Measurements from ENCODE around the gene GPATCH4.
"Not testable (repeated sequence)": the region's sequence is repeated elsewhere in the genome, so short reads cannot be mapped to it uniquely, and the experiment has no call there.

Gene GPATCH4

GRCh38 chr1:156594190-156594589 is 7.1 kb downstream of the GPATCH4 start:
- DNase-seq, result no peak

GRCh38 chr1:156593661-156593989 is 7.7 kb downstream of the GPATCH4 start:
- DNase-seq, result no peak

GRCh38 chr1:156592910-156593660 is 8.2 kb downstream of the GPATCH4 start:
- peak; percentile 98 for DNase-seq

GRCh38 chr1:156592158-156592909 is 8.9 kb downstream of the GPATCH4 start:
- no peak for DNase-seq

- DNase-seq, result peak; percentile 81
Measured at GRCh38 chr1:156591432-156592157, 9.7 kb downstream of the GPATCH4 start, which contains the start of gene NAXE. NAXE (plus strand) TSS chr1:156591776; CDS start chr1:156591805, 29 bp downstream.

GRCh38 chr1:156591181-156591431 is 10.2 kb downstream of the GPATCH4 start:
- peak; percentile 81 for DNase-seq

- no peak for DNase-seq
Measured at GRCh38 chr1:156590326-156591180, 10.7 kb downstream of the GPATCH4 start.

GRCh38 chr1:156589546-156589945 is 11.7 kb downstream of the GPATCH4 start:
- no peak for DNase-seq

- not testable (repeated sequence) for DNase-seq
Measured at GRCh38 chr1:156587927-156588326, 13.4 kb downstream of the GPATCH4 start.

- no peak for DNase-seq
Measured at GRCh38 chr1:156586892-156587477, 14.3 kb downstream of the GPATCH4 start.

- no peak for DNase-seq
Measured at GRCh38 chr1:156586323-156586722, 15.0 kb downstream of the GPATCH4 start.

- DNase-seq, result no peak
Measured at GRCh38 chr1:156584813-156585212, 16.5 kb downstream of the GPATCH4 start.

GRCh38 chr1:156583821-156584622 is 17.3 kb downstream of the GPATCH4 start:
- DNase-seq, result peak; percentile 68

- DNase-seq, result peak; percentile 63
Measured at GRCh38 chr1:156582388-156583017, 18.8 kb downstream of the GPATCH4 start.

- DNase-seq, result peak; percentile 84
Measured at GRCh38 chr1:156581661-156582387, 19.5 kb downstream of the GPATCH4 start.

GRCh38 chr1:156579472-156579871 is 21.8 kb downstream of the GPATCH4 start, which contains the start of gene TTC24:
TTC24 (plus strand) TSS chr1:156579723; CDS start chr1:156581365, 1,642 bp downstream.
- no peak for DNase-seq

- DNase-seq, result no peak
Measured at GRCh38 chr1:156578055-156578454, 23.2 kb downstream of the GPATCH4 start.

GRCh38 chr1:156577550-156577949 is 23.7 kb downstream of the GPATCH4 start:
- DNase-seq, result no peak

GRCh38 chr1:156574039-156574633 is 27.1 kb downstream of the GPATCH4 start:
- DNase-seq, result no peak

GRCh38 chr1:156572663-156573018 is 28.6 kb downstream of the GPATCH4 start:
- DNase-seq, result no peak

Data from SHP77 treated with DMSO at 0.1 percent for 48 hours (cell line).